Endometrial microvascular endothelial cells (primary cell): ENCODE data around the gene CPM. TPM values are rescaled to one million over a fixed set of nuclear protein-coding genes. Genes with fewer than 3 reads are reported as not detected.

Experiments used
- in situ Hi-C: cut with HindIII; loops from 2 replicates; pipeline ENCODE4 v1.10.0; 2017; ENCODE audit warnings: low sequenced_read_pairs, low pct_unique_long_range_greater_than_20kb; ENCODE audit errors: inconsistent ontology term
- total RNA-seq: library from RNA; depleted of rRNA; stranded (reverse); fragments of >200 nt; gene quantifications from one replicate; pipeline ENCODE4 v1.2.3, GENCODE V29; 2015; ENCODE audit errors: inconsistent ontology term

CPM gene
- total RNA-seq, 1 donor from 2014 or later, result 4.6 TPM

DNA sequence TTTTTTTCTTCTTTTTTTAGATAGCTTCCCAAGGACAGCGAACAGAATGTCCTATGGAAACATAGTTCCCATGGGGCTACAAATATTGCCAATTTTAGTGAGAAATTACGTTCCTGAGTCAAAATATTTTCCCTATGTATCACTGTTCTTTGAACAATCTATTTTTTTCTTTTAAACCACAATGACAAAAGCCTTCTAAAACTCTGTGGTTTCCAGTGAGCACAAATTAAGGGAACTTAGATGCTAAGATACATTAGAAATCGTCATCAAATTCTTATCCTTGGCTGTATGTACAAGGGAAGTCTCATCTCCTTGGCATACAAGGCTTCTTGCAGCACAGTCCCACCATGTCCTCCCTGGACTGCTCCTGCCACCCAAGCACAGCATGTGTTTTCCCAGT lies 17.9 kb downstream of the CPM start:
- in situ Hi-C loops, result no loop called here

DNA sequence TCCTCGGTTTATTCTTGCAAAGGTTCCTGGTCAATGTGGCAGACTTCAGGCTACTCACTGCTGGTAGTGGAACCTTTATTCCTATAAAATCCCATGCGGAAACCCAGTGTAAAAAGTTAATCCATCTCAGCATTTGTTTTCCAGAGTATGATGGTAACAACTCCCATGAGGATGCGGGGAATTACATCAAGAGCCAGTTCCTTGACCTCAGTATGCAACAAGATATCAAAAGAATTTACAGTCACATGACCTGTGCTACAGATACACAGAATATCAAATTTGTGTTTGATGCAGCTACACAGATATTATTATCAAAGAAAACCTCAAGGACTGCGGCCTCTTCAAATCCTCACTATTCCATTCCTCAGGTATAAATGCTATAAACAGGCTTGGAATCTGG lies 19.3 kb downstream of the CPM start:
- in situ Hi-C loops, result no loop called here

DNA sequence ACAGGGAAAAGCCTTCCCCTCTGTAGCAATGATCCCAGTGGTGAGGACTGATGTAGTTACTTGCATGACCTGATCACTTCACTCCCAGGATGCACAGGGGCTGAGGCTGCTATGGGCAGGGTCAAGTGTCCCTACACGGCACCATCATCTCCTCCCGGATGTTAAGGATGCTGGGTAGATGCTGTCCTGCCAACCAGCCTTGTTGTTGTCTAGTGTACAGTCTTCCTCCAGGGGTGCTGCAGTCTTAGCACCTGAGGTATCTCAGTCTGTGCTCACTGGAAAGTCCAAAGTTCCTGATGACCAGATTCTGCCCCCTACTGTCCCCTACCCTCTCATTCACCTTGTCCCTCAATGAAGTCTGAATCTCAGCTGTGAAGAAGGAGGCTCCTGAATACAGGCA lies 20.1 kb downstream of the CPM start:
- in situ Hi-C loops, result no loop called here

DNA sequence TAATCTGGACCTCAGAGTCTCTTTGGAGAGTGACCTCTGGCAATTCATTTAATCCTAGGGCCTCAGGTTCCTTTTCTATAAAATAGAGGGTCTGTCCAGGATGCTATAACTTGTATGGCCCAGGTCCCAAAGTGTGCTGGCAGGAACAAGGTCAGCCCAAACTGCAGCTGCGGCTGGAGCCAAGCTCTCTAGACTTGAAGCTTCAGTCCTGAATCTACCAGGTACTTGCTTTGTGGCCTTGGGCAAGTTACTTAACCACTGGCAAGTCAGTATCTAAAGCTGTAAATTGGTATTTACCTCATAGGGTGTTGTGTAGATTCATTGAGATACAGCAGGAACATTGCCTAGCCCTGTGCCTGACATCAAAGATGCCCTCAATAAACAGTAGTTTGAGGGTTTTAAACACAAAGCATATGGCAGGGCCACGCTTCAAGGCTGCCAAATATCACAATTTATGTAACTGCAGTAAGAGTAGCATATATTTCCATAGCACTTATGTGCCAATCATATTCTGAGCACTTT lies 21.7 kb downstream of the CPM start:
- in situ Hi-C loops, result no loop called here

DNA sequence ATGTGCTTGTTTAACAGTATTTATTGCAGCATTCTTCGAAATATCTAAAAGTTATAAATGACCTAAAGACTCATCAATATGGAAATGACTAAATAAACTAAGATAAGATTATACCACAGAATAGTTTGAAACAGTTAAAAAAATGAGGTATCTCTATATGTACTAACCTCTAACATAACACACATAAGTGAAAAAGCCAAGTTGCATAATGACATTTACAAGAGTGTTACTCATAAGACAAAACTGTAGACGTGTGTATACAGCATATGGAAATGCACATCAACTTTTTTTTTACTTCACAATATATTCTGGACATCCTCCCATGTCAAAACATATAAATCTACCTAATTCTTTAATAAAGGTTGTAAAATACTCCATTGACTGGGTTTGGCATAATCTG lies 22.8 kb downstream of the CPM start:
- in situ Hi-C loops, result no loop called here

DNA sequence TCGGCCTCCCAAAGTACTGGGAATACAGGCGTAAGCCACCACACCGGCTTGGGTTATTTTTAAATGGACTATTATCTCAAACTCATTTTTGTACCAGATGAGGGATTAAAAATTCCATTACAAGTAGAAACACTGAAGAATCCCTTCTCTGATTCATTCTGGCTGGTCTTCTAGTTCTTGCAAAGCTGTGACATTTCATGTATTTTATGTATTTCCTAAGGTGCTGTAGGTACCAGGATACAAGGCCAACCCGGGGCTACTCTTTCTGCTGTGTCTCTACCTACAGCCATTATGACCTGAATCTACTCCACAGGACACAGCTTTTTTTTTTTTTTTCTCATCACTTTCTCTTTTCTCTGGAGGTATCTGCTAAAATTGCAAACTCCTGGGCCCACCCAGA lies 24.9 kb downstream of the CPM start:
- in situ Hi-C loops, result no loop called here

DNA sequence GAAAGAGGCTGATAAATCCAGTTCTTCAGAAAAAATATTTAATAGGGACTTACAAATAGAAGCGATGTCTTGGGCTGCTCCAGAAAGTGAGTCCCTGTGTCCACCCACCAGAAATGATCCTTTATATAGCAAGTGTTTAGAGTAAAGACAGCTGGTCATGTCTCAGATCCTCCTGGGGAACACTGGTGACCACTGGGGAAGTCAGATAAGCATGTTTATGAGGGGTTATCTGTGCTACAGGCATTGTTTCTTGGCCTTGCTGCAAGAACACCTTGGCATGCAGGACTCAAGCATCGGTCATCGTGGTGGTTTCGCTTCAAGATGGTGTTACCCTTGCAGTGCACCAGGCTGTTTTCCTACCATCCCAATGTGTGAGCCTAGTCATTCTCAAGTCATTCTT lies 27.2 kb downstream of the CPM start:
- in situ Hi-C loops, result no loop called here

DNA sequence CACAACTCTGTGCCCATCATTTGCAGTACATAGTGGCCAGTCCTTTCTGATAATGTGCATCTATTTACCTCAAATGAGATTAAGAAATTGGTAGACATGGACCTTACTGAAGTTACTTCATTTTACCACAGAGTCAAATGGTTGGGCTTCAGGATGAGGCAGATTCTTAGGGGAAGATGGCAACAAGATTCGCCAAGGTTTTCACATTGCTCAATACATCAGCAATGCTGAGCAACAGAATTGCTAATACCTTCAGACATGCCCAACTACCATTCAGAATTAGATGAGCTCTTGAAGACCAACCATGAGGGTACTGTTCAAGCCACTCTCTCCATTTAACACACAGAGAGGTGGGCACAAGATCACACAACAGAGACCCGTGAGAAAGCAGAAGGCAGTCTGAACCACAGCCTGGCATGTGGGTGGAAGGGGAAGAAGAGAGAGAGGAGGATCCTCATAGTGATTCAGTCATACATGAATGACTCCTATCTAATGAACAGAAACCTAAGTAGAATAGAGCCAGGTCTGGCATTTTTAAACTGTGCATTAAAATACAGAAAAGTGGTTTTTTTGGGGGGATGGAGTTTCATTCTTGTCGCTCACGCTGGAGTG lies 28.5 kb downstream of the CPM start:
- in situ Hi-C loops, result no loop called here

DNA sequence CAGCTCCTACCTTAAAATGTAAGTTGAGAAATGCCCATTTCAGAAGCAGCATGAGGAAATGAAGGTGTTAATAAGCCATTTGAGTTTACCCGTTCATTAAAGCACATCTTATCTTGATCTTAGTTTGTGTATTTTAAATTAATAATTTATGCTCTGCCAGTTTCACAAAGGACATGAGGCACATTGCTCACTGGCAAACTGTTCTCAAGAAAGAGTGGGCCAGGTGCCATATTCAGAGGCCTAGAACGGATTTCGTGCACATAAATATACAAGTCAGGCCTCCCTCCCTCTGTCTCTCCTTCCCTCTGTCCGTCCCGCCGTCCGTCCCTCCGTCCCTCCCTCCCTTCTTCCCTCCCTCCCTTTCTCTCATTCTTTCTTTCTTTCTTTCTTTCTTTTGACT lies 29.5 kb downstream of the CPM start:
- in situ Hi-C loops, result no loop called here

DNA sequence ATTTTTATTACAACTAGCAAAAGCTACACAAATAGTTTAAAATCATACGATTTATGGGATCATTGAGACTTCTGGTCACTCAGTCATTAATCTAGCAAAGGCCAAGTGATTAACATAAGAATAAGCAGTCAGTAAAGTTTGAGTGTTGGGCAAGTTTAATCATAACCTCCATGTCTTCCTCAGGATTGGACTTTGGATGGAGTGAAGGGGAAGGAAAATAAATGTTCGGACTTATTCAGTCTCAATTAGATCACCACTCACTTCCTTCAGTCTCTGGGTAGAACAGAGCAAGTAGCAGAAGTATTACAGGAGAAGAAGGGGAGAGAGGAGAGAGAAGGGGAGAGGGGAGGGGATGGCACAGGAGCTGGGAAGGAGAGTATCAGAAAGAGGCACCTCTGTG lies 31.4 kb downstream of the CPM start:
- in situ Hi-C loops, result no loop called here

DNA sequence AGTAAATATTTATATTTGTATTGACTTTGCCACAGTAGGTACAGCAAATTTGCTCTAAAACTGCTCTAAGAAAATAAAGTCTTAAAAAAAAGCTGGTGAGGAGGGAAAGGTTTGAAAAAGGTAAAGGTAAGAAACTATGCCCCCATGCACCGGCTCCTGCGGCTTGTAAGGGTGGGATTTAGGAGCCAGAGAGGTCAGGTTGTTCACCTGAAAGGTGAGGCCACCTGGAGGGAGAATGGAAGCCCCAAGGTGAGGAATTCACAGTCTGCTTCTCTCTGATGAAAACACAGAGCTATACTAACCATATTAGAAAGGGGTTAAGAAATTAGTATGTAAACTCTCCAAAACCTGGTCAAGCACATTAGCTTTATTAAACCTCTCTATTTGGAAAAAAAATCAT lies 31.8 kb downstream of the CPM start:
- in situ Hi-C loops, result no loop called here

DNA sequence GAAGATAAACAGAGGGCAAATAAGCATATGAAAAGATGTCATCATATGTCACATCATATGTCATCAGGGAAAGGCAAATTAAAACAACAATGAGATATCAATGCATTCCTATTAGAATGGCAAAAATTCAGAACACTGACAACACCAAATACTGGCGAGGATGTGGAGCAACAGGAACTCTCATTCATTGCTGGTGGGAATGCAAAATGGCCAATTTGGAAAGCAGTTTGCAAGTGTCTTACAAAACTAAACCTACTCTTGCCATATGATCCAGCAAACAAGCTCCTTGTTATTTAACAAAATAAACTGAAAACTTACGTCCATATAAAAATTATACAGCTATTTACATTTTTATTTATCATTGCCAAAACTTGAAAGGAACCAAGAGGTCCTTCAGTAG lies 32.7 kb downstream of the CPM start:
- in situ Hi-C loops, result no loop called here

DNA sequence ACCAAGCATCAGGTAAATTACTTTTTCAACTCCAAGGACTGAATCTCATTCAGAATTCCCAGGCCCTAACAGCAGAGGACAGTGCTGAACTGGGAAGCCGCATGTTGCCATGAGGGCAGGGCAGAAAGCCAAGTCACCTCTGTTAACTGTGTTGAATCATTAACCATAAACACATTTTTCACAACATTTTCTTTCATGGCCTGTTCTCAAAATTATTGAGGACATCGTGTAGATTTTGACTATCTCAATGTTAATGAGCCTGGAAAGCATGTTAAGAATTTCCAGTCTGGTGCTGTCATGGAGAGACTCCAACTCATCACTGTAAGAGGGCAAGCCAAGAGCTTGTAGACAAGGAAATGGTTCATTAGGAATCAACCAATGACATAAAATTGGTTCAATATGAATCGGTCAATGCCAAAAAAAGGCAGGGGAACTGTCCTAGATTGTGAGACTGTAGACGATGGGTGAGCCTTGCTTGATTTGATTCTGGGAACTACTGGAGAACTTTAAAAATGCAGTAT lies 33.7 kb downstream of the CPM start:
- in situ Hi-C loops, result no loop called here

DNA sequence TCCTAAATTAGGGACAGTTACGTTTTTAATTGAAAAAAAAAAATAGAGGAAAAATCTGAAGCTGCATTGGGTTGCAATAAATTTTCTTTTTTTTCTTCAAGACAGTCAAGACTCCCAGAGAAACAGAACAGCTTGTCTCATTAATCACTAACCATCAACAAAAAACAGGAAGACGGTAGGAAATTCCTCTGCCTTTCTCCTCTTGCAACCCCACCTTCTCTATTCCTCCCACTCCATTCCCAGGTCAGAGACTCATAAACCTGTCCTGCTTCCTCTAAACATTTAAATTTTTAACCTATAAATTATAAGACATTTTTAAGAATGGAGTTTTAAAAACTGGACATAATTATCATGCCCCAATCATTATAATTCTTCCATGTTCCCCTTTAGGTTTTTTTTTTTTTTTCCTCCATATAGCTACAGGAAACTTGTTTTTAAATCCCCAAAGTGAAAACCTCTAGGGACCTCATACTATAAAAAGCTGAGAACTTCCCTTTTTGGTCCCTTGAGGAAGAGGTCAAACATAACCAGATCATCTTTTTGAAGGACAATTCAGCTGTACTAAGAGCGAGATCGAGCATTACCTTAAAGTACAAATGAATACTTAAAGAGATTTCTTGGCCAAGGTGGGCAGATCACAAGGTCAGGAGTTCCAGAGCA lies 36.0 kb downstream of the CPM start:
- in situ Hi-C loops, result no loop called here

DNA sequence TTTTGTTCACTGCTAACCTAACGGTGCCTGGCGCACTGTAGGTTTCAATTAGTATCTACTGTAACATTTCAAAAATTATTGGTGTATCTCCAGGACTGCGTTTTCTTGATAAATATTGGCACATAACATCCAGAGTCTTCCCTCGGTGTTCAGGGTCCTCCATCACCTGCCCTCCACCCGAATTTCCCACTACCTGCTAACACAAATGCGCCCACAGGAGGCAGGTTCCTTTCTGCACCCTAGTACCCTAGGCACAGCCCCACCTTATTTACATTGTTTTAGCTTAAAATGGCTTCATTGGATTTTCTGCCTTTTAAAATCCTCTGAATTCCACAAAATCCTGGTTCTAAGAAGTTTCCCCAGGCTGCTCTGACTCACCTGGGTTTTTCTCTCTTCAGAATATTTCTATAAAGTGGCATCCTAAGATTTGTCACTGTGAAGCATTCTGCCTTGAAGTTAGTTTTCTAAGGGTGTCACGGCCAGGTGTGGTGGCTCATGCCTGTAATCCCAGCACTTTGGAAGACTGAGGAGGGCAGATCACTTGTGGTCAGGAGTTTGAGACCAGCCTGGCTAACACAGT lies 38.6 kb downstream of the CPM start:
- in situ Hi-C loops, result no loop called here

DNA sequence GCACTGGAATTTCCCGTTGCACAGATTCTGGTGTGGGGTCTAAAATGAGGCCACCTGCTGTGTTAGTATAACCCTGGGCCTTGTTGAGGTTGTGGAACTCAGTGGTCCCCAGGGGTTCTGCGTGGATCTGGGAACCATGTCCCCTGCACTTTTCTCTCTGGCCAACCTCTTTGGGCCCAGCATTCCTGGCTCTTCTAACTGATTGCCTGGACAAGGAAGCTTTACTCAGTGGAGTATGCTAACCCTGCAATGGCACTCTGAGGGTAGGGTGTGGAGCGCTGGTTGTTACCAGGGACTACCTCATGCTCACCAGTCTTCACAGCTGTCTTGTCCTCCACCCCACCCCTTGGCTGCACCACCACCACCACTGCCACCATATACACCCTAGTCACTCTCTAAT lies 39.2 kb downstream of the CPM start:
- in situ Hi-C loops, result no loop called here

DNA sequence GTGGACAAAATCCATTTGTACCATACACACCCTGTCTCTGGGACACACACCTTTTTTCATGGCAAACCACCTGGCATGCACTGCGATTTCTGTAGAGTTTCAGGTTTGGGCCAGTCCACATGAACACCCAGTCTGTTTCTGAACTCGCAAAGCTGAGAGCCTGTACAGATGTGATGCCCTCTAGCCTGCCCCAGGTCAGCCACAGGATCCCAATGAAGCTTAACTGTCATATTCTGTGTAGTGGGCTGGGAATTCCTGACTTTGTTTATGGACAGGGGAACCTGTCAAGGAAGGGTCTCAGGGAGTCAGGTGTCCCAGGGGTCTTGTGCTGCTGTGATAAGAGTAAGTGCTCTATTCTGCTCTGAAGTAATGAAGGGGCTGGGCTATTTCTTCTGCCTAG lies 39.8 kb downstream of the CPM start:
- in situ Hi-C loops, result no loop called here

DNA sequence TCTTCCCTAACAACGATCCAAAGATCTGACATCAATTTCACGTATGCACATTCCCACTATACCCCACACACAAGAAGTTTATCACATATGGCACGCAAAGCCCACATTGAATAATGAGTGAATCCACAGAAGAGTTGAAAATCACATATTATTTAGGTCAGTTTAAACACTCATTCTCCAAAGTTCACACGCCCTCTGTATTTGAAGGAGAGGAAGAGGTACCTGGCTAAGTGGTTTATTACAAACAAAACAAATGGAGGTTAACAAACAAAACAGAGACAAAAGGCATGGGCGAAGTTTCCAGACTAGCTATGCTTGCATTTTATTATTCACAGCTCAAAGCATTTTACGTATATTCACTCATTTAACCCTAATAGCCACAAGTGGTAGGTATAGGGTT lies 41.8 kb downstream of the CPM start:
- in situ Hi-C loops, result no loop called here

DNA sequence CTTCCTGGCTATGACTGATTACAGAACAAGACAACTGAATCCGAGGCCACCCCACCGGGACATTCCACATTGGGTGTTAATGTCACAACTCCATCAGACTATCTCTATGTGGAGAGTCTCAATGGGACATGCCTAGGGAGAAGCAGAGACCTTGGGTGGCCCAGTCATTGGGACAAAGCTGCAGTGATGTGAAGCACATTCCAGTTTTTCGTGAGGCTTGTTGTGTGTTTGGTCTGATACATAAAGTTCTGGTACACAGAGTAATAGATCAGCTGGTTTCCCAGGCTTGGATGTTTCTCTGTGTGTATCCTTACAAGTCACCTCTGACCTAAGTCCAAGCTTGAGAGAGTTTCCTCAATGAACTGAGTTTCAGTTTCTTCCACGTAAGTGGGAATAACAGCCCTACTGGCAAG lies 42.3 kb downstream of the CPM start:
- in situ Hi-C loops, result no loop called here

DNA sequence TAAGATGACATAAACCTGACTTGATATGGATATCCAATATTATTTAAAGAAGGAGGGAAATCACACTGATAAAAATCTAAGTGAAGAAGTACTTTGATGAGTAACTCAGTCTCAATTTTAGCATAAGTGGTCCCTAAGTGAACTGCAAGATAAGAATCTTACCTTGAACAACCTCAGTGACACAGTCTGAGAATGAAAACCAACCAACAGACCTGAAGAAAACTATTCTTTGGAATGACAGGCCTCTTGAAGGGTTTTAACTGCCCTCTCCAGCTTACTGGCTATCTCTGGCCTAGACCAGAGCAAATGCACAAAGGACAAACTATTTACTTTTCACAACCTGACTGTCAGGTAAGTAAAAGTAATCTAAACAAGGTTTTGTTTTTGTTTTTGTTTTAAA lies 44.7 kb downstream of the CPM start:
- in situ Hi-C loops, result no loop called here
